Hepatic stellate cell (primary cell): ENCODE results near the gene DCST2.

Experiments used
- DNase-seq: peaks from one replicate; pipeline ENCODE4 v3.0.0; 2011; ENCODE audit warnings: low spot score

Gene DCST2

GRCh38 chr1:154974808-154975408 lies 58.7 kb downstream of the DCST2 start:
- peak; percentile 86 for DNase-seq

DNA sequence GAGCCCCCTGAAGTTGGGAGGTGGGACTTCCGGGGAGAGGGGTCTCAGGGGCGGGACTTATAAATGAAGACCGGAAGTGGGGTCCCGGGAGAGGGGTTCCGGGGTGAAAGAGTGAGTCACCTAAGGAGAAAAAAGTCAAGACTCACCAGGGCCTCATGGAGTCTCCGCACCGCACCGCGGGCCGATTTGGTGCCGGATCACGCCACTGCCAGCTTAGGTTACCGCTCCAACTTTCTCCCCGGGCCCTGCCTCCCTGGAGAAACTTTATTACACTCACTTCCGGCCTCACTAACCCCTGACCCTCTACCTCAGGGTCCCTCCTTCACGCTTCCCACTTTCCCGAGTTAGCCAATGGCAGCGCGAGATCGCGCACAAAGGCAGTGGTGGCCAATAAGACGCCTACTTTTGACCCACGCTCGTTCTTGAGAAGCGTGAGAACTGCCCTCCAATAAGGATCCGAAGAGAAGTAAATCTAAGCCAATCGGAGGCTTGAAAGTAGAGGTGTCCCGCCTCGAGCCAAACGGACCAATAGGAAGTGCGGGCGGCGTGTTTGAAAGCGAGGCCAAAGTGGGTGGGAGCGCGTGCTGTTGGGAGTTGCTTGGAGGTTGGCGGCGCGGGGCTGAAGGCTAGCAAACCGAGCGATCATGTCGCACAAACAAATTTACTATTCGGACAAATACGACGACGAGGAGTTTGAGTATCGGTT lies 59.3 kb downstream of the DCST2 start, which contains the start of gene CKS1B:
CKS1B (plus strand) TSS at position 580 of the 706 bp plus-strand sequence; CDS start at position 645, 65 bp downstream.
- peak; percentile 98 for DNase-seq

- DNase-seq: peak; percentile 78
Observed at GRCh38 chr1:154973344-154974101, 60.1 kb downstream of the DCST2 start.

- DNase-seq: peak; percentile 91
Observed at GRCh38 chr1:154972517-154973343, 60.9 kb downstream of the DCST2 start.

GRCh38 chr1:154972213-154972516 lies 61.4 kb downstream of the DCST2 start:
- DNase-seq: no peak

DNA sequence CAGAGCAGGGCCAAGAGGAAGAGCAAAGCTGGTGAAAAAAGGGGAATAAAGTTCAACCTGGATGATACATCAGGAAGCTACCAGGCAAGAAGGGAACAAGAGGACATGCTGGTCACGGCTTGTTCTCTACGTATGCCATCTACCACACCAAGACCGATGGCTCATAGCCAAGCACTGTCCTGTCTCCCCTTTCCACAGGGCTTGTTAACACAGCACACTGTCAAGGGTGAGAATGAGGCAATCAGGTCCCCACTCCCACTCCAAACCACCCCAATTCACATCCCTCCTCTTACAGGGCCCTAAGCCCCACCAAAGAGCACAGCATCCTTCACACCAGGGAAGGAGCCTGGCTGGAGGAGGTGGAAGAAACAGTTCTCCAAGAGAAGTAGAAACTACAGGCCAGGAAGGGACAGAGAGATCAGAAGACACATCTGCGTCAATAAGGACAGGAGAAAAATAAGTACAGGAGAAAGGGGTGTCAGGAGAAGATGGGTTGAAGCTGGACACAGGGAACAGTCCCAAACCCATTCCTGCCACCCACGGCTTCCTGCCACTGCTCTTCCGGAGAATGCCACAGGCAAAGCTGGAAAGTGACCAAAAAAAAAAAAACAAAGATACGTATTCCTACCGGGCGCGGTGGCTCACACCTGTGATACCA lies 62.1 kb downstream of the DCST2 start:
- DNase-seq: no peak

- DNase-seq: peak; percentile 95
Observed at GRCh38 chr1:154970631-154971340, 62.8 kb downstream of the DCST2 start, which contains the start of gene SHC1. Gene SHC1 (minus strand): TSS chr1:154970747. CDS start chr1:154970526, 221 bp downstream.

- no peak for DNase-seq
Observed at GRCh38 chr1:154969860-154970452, 63.6 kb downstream of the DCST2 start.

DNA sequence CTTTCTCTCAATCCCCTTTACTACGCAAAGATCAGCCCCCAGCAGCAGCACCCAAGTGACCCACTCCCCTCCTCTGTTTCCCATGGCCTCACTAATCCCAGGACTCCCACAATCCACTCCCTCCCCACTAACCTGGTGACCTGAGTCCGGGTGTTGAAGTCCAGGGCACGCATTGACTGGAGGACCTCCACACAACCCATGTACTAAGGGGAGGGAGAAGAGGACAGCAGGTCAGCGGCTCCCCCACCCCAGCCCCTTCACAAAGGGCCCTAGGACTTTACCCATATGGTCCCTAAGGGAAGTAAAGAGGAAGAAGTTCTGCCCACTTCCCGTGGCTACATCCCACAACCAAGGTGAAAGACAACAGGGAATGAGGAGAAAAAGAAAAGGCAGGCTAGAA lies 64.3 kb downstream of the DCST2 start:
- DNase-seq: no peak

DNA sequence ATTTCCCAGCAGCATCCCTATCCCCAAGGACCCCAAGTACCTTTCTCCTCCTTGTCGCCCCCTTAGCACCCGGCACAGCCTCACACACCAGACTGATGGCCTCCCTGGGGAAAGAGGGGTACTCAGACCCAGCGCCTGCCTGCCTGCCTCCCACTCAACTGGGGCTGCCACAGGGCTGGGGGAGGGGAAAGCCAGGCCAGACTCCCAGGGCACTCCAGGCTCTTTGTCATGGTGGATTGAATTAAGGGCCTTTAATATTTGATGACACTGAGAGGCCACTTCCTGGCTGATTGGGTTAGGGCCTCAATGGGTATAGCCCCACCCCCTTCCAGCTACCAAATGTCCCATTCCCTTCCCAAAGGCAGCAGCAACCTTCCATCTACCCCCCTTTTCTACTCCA lies 64.8 kb downstream of the DCST2 start:
- no peak for DNase-seq
